Neural progenitor cell (in vitro differentiated cells): Measurements from ENCODE around the gene ZYX.
A peak's percentile ranks its signal among the peaks of the same experiment; 100 is the strongest.

Experiments
- CTCF ChIP-seq: fragments of 200-600 bp; sonication (generic); IDR thresholded peaks from 2 replicates; pipeline ENCODE4 v1.5.1; 2017; ENCODE audit warnings: antibody characterized with exemption, mild to moderate bottlenecking
- EZH2 ChIP-seq: fragments of 200-600 bp; sonication (generic); IDR thresholded peaks from 2 replicates; pipeline ENCODE4 v1.6.1; 2017; ENCODE audit warnings: antibody characterized with exemption, mild to moderate bottlenecking, moderate library complexity
- EZH2phosphoT487 ChIP-seq: fragments of 200-600 bp; sonication (generic); IDR thresholded peaks from 2 replicates; pipeline ENCODE4 v1.6.1; 2017; ENCODE audit warnings: antibody characterized with exemption

GRCh38 chr7:143380260-143380645, 892 bp upstream of the ZYX start:
- TF ChIP-seq CTCF, result peak; percentile 90
- no peak for TF ChIP-seq EZH2
- TF ChIP-seq EZH2phosphoT487, result no peak
